Urothelium cell line (cell line): ENCODE measurements around the gene POLD1.
A peak's percentile ranks its signal among the peaks of the same experiment; 100 is the strongest.
"Not testable (repeated sequence)": the region's sequence is repeated elsewhere in the genome, so short reads cannot be mapped to it uniquely, and the experiment has no call there.

ENCODE experiments used
- DNase-seq: peaks from one replicate; pipeline ENCODE4 v3.0.0; 2011; ENCODE audit warnings: low spot score, mixed read lengths
- FAIRE-seq: peaks from 2 replicates; lab custom pipeline; 2011; peaks lifted over from hg19 to GRCh38; lab: Jason Lieb, UNC

The POLD1 gene

GRCh38 chr19:50383852-50384684, at the start of gene POLD1:
TSS of gene POLD1 (plus strand) at chr19:50384347. CDS start at chr19:50398852, 14,505 bp downstream.
- peak; percentile 83 for FAIRE-seq

DNA sequence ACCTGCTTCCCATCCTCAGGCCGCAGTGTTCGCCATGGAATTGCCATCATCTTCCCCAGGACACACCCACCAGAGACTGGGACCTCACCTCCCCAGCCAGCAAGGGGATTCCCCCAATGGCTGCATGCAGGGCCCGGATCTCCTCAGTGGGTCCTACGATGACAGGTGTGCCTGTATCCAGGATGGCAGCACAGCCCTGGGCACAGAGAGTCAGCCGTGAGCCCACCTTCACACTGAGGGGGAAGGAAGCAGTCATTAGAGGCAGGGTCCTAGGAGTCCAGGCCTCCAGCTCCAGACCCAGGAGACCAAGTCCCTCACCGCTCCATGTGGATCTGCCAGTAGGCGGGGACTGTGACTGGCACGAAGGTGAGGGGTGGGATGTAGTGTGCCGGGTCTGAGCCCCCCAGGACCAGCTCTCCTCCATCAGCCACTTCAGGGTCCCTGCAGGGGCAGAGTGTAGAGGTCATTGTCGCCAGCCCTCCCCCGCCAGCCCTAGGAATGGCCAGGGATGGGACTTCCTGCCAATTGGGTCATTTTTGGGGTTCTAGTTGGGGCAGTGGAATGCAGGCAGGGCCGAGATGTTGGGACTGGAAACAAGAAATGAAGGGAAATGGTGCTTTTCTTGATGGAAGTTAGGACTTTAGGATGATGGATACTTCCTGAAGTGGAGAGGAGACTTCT, 49.3 kb upstream of the POLD1 start:
- DNase-seq (no peak), FAIRE-seq (no peak)

More at GRCh38 chr19:50383852-50384684, at the start of gene POLD1:
- DNase-seq, result peak; percentile 99

DNA sequence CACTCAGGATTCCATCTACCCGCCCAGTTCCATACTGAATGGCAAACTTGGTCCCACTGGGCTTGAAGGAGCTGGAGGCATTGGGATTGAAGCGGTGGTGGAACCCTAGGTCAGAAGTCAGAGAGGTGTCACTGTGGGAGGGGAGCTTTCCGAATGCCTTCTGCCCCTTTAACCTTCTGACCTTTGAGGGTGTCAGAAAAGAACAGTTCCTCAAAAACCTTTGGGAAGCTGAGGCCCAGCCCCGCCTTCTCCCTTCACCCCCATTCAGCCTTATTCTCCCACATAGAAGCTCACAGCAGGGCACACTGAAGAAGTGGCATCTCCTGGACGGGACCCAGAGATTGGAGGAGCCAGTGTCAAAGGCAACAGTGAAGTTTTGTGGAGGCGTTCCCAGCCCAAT, 47.1 kb upstream of the POLD1 start:
- not testable (repeated sequence) for DNase-seq, FAIRE-seq

DNA sequence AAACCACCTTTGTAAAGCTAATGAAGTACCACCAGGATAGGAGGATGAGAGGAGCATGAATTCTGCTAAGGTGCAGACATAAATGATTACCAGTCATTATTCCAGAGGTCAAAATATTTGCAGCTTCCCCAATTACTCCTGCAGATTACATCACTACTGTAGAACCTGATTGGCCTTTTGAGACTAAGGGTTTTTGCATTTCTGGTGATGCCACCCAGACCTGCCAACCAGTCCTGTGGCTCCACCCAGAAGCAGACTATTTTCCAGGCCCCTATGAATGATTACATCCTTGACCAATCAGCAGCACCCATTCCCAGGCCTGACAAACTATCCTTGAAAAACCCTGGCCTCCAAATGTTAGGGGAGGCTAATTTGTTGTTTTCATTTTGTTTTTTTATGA, 43.8 kb upstream of the POLD1 start:
- no peak for DNase-seq
- no peak for FAIRE-seq

DNA sequence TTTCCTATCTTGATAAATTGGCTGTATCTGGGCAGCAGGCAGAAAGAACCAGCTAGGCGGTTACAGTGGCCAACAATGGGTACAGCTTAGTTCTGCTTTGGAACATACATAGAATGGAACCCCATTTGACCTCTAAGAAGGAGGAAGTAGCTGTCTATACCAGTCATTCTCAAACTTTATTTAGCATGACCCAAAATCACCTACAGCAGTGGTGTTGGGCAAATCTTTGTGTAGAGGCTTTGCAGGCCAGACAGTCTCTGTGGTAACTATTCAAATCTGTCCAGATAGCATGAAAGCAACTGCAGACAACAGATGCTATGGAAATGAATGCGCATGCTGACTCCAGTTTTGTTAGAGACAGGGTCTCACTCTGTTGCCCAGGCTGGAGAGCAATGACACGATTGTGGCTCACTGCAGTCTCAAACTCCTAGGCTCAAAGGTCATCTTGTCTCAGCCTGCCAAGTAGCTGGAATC, 43.0 kb upstream of the POLD1 start:
- DNase-seq, result no peak
- no peak for FAIRE-seq

- no peak for FAIRE-seq
- no peak for DNase-seq
Measured at GRCh38 chr19:50344661-50345318, 39.4 kb upstream of the POLD1 start.

GRCh38 chr19:50347089-50347581, 37.0 kb upstream of the POLD1 start:
- not testable (repeated sequence) for DNase-seq, FAIRE-seq

DNA sequence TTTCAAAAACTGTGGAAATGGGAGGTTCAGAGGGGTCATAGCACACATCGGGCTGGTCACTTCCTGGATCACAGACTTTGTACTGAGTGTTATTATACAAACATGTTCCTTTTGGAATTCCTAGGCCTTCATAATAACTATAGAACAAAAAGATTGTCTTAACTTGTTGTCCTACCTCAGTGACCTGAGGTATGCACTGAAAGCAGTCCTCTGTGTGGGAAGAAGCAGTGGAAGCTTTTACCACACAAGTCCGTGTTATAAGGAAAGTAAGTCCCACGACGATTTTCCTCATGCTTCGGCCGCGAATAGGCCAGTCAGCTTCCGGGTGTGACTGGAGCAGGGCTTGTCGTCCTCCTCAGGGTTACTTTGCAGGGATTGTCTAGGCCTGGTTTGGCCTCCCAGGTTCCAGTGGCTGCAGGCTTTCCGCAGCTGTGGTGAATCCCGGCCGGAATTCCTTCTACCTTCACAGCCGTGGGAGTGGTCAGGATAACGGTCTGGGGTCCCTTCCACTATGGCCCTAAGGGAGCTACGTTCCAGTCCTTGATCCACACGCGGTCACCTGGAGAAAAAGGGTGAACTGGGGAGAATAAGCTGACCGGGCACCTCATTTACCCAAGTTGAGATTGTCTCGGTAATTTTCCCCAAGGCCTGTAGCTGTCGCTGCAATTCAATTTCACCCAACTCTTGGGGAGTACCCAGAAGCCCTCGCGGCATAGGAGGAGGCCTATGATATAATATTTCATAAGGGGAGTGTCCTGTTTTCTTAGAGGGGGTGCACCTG, 34.7 kb upstream of the POLD1 start:
- DNase-seq, result no peak
- FAIRE-seq, result no peak

DNA sequence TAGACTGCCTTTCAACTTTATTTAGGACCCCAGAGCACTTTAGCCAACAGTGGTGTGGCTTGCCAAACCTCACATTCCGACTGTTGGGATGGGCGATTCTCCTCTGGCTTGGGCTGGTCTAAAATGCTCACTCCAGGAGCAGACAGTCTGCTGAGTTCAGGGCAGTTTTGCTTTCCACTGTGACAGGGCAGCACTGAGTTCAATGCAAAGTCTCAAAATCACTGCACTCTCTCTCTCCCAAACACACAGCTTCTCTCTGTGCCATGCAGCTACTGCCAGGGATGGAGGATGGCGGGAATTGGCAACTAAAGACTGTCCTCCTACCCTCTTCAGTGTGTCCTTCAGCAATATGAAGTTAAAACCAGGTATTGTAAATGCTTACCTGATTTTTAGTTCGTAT, 31.9 kb upstream of the POLD1 start:
- DNase-seq (no peak), FAIRE-seq (no peak)

DNA sequence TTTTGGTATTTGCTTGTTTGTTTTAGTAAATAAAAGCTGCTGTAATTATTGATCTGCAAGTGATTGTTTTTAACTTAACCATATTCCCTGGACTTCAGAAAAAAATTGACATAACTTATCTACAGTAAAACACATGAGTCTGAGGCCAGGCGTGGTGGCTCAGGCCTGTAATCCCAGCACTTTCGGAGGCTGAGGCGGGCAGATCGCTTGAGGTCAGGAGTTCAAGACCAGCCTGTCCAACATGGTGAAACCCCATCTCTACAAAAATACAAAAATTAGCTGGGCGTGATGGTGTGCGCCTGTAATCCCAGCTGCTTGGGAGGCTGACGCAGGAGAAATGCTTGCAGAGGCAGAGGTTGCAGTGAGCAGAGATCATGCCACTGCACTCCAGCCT, 30.7 kb upstream of the POLD1 start:
- not testable (repeated sequence) for FAIRE-seq, DNase-seq

DNA sequence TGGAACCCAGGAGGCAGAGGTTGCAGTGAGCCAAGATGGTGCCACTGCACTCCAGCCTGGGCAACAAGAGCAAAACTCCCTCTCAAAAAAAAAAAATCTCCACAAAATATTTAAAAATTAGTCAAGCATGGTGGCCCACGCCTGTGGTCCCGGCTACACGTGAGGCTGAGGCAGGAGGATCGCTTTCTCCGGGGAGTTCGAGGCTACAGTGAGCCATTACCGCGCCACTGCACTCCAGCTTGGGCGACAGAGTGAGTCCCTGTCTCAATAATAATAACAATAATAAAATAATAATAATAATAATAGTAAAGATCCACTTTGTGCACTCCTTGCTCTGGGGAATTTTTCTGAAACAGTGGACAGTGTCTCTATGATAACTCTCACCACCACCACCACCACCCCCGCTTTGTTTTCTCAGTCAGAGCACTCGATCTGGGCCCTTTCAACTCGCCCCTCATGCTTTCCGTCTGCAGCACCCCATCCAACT, 27.4 kb upstream of the POLD1 start:
- no peak for FAIRE-seq

GRCh38 chr19:50357178-50358100, 26.7 kb upstream of the POLD1 start:
- FAIRE-seq (no peak), DNase-seq (peak; percentile 62)

More for the DNA sequence above, 27.4 kb upstream of the POLD1 start:
- DNase-seq, result peak; percentile 17

GRCh38 chr19:50358483-50359327, 25.4 kb upstream of the POLD1 start:
- FAIRE-seq (no peak), DNase-seq (peak; percentile 91)

DNA sequence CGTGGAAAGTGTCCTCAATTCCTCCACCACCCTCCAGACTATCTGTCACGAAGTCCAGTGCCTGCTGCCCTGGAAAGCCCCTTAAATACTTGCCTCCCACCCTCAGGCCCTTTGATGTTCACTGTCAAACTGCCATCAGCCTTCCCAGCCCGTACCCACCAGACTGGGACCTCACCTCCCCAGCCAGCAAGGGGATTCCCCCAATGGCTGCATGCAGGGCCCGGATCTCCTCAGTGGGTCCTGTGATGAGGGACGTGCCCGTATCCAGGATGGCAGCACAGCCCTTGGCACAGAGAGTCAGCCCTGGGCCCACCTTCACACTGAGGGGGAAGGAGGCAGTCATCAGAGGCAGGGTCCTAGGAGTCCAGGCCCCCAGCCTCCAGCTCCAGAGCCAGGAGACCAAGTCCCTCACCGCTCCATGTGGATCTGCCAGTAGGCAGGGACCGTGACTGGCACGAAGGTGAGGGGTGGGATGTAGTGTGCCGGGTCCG, 24.8 kb upstream of the POLD1 start:
- no peak for FAIRE-seq
- no peak for DNase-seq

DNA sequence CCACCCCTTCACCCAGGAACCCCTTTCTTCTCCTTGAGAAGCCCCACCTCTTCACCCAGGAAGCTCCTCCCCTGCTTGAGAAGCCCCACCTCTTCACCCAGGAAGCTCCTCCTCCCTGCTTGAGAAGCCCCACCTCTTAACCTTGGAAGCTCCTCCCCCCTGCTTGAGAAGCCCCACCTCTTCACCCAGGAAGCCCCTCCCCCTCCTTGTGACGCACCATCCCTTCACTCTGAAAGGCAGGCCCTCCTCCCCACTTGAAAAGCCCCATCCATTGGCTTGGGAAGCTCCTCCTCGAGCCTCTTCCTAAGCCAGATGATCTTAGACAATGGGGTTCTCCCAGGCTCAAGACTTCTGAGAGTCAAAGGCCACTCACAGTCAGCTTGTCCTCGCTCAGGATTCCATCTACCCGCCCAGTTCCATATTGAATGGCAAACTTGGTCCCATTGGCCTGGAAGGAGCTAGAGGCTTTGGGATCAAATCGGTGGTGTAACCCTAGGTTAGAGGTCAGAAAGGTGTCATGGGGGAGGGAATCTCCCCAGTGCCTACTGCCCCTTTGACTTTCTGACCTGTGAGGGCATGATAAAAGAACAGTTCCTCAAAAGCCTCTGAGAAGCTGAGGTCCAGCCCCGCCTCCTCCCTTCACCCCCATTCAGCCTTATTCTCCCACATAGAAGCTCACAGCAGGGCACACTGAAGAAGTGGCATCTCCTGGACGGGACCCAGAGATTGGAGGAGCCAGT, 22.7 kb upstream of the POLD1 start:
- DNase-seq, result no peak

DNA sequence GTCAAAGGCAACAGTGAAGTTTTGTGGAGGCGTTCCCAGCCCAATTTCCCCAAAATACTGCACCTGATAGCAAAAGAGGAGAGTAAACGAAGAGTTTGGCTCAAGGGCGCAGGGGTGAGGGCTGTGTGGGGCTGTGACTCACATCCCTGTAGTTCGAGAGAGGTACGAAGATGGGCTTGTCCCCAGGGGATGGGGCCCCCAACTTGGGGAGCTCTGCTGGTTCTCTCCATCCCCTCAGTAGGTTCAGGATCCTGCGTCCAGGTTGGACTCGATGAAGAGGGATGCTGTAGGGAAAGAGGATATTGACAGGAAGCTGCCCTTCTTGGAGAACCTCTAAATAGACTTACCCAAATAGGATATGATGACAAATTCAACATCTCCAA, 22.1 kb upstream of the POLD1 start:
- DNase-seq, result no peak

More for the DNA sequence above, 22.7 kb upstream of the POLD1 start:
- FAIRE-seq, result no peak

GRCh38 chr19:50362656-50363424, 21.3 kb upstream of the POLD1 start:
- FAIRE-seq (no peak), DNase-seq (no peak)

More for the DNA sequence above, 22.1 kb upstream of the POLD1 start:
- no peak for FAIRE-seq
